ENCODE data around the gene TRNAU1AP. TPM values are rescaled to one million over a fixed set of nuclear protein-coding genes. Genes with fewer than 3 reads are reported as not detected.
A peak's percentile ranks its signal among the peaks of the same experiment; 100 is the strongest.

Gene TRNAU1AP
- total and polyA plus RNA-seq, 2 of the 13 experiments (the other 11 are each of a cell fraction or from before 2014, with no cell fraction given), result 29.0 to 42.9 TPM

DNA sequence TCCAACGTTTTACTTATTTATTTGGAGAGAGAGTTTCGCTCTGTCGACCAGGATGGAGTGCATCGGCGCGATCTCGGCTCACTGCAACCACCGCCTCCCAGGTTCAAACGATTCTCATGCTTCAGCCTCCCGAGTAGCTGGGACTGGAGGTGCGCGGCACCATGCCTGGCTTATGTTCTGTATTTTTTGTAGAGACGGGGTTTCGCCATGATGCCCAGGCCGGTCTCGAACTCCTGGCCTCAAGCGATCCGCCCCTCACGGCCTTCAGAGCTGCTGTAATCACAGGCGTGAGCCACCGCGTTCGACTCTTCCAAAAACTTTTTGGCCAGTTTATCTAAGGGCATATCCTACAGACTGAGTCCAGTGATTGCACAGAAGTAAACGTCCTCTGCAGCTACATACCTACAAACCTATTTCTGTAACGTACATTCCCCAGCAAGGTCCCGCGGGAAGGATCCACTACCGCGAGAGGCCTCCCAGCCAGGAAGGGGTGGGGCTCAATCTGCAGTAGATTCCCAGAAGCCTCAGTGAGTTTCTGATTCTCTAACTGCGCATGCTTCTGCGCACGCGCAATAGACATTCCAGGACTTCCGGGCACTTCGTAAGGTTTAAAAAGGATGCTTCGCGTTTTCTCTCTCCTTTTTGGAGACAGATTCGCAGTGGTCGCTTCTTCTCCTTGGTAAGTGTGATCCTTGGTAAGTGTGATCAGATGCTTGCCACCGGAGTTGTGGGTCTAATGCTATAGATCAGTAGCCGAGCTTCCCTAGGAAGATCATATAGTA is 47.3 kb upstream of the TRNAU1AP start, which contains the start of gene RCC1 (continued):
- no peak for TF ChIP-seq CBX2 (IDR thresholded peaks at IDR 0.05; ENCODE audit: low read depth, low read length)
- no peak for TF ChIP-seq CBX2 (CRISPR knock-in tag; IDR thresholded peaks at IDR 0.05; ENCODE audit: low read depth)
- no peak for TF ChIP-seq NAIF1 (CRISPR knock-in tag; IDR thresholded peaks at IDR 0.05; ENCODE audit: borderline replicate concordance)
- no peak for TF ChIP-seq XBP1 (CRISPR knock-in tag; IDR thresholded peaks at IDR 0.05)
- no peak for TF ChIP-seq ZNF747 (CRISPR knock-in tag; IDR thresholded peaks at IDR 0.05; ENCODE audit: borderline replicate concordance)
- peak; percentile 66 for TF ChIP-seq ZNF501 (CRISPR knock-in tag; IDR thresholded peaks at IDR 0.05)
- TF ChIP-seq, protein P1, sequence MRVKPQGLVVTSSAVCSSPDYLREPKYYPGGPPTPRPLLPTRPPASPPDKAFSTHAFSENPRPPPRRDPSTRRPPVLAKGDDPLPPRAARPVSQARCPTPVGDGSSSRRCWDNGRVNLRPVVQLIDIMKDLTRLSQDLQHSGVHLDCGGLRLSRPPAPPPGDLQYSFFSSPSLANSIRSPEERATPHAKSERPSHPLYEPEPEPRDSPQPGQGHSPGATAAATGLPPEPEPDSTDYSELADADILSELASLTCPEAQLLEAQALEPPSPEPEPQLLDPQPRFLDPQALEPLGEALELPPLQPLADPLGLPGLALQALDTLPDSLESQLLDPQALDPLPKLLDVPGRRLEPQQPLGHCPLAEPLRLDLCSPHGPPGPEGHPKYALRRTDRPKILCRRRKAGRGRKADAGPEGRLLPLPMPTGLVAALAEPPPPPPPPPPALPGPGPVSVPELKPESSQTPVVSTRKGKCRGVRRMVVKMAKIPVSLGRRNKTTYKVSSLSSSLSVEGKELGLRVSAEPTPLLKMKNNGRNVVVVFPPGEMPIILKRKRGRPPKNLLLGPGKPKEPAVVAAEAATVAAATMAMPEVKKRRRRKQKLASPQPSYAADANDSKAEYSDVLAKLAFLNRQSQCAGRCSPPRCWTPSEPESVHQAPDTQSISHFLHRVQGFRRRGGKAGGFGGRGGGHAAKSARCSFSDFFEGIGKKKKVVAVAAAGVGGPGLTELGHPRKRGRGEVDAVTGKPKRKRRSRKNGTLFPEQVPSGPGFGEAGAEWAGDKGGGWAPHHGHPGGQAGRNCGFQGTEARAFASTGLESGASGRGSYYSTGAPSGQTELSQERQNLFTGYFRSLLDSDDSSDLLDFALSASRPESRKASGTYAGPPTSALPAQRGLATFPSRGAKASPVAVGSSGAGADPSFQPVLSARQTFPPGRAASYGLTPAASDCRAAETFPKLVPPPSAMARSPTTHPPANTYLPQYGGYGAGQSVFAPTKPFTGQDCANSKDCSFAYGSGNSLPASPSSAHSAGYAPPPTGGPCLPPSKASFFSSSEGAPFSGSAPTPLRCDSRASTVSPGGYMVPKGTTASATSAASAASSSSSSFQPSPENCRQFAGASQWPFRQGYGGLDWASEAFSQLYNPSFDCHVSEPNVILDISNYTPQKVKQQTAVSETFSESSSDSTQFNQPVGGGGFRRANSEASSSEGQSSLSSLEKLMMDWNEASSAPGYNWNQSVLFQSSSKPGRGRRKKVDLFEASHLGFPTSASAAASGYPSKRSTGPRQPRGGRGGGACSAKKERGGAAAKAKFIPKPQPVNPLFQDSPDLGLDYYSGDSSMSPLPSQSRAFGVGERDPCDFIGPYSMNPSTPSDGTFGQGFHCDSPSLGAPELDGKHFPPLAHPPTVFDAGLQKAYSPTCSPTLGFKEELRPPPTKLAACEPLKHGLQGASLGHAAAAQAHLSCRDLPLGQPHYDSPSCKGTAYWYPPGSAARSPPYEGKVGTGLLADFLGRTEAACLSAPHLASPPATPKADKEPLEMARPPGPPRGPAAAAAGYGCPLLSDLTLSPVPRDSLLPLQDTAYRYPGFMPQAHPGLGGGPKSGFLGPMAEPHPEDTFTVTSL (CRISPR knock-in tag; IDR thresholded peaks at IDR 0.05; ENCODE audit: borderline replicate concordance), result no peak
- peak; percentile 62; the same call in 1 of the 2 replicates for TF ChIP-seq NR2F2 (IDR thresholded peaks at IDR 0.05; ENCODE audit: borderline replicate concordance, low read depth)
- no peak for TF ChIP-seq ZNF343 (CRISPR knock-in tag; IDR thresholded peaks at IDR 0.05)
- TF ChIP-seq ZNF550 (CRISPR knock-in tag; IDR thresholded peaks at IDR 0.05; ENCODE audit: borderline replicate concordance), result no peak
- TF ChIP-seq, protein P2, sequence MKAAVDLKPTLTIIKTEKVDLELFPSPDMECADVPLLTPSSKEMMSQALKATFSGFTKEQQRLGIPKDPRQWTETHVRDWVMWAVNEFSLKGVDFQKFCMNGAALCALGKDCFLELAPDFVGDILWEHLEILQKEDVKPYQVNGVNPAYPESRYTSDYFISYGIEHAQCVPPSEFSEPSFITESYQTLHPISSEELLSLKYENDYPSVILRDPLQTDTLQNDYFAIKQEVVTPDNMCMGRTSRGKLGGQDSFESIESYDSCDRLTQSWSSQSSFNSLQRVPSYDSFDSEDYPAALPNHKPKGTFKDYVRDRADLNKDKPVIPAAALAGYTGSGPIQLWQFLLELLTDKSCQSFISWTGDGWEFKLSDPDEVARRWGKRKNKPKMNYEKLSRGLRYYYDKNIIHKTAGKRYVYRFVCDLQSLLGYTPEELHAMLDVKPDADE (CRISPR knock-in tag; IDR thresholded peaks at IDR 0.05), result no peak
- no peak for TF ChIP-seq HOXA7 (CRISPR knock-in tag; IDR thresholded peaks at IDR 0.05)
- TF ChIP-seq, protein P3, sequence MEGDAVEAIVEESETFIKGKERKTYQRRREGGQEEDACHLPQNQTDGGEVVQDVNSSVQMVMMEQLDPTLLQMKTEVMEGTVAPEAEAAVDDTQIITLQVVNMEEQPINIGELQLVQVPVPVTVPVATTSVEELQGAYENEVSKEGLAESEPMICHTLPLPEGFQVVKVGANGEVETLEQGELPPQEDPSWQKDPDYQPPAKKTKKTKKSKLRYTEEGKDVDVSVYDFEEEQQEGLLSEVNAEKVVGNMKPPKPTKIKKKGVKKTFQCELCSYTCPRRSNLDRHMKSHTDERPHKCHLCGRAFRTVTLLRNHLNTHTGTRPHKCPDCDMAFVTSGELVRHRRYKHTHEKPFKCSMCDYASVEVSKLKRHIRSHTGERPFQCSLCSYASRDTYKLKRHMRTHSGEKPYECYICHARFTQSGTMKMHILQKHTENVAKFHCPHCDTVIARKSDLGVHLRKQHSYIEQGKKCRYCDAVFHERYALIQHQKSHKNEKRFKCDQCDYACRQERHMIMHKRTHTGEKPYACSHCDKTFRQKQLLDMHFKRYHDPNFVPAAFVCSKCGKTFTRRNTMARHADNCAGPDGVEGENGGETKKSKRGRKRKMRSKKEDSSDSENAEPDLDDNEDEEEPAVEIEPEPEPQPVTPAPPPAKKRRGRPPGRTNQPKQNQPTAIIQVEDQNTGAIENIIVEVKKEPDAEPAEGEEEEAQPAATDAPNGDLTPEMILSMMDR (CRISPR knock-in tag; IDR thresholded peaks at IDR 0.05), result no peak
- TF ChIP-seq, protein P4, sequence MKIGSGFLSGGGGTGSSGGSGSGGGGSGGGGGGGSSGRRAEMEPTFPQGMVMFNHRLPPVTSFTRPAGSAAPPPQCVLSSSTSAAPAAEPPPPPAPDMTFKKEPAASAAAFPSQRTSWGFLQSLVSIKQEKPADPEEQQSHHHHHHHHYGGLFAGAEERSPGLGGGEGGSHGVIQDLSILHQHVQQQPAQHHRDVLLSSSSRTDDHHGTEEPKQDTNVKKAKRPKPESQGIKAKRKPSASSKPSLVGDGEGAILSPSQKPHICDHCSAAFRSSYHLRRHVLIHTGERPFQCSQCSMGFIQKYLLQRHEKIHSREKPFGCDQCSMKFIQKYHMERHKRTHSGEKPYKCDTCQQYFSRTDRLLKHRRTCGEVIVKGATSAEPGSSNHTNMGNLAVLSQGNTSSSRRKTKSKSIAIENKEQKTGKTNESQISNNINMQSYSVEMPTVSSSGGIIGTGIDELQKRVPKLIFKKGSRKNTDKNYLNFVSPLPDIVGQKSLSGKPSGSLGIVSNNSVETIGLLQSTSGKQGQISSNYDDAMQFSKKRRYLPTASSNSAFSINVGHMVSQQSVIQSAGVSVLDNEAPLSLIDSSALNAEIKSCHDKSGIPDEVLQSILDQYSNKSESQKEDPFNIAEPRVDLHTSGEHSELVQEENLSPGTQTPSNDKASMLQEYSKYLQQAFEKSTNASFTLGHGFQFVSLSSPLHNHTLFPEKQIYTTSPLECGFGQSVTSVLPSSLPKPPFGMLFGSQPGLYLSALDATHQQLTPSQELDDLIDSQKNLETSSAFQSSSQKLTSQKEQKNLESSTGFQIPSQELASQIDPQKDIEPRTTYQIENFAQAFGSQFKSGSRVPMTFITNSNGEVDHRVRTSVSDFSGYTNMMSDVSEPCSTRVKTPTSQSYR (CRISPR knock-in tag; IDR thresholded peaks at IDR 0.05; ENCODE audit: borderline replicate concordance), result no peak; the same call in 1 of the 2 replicates
- no peak for TF ChIP-seq ZFP36L2 (CRISPR knock-in tag; IDR thresholded peaks at IDR 0.05)
- no peak for TF ChIP-seq U2AF1 (optimal IDR thresholded peaks at IDR 0.05; ENCODE audit: low read depth, low read length)
- 0 out of 2 replicates have a peak, but pooled peaks have one; percentile 46 for TF ChIP-seq KLF9 (CRISPR knock-in tag; IDR thresholded peaks at IDR 0.05; ENCODE audit: low read depth)
- TF ChIP-seq HNRNPH1 (optimal IDR thresholded peaks at IDR 0.05; ENCODE audit: low read depth, low read length), result no peak
